ENCODE results near the gene SYTL3.

The SYTL3 gene

GRCh38 chr6:158730541-158730907 is 80.7 kb downstream of the SYTL3 start:
- DNase-seq: no peak

- DNase-seq: no peak
Observed at GRCh38 chr6:158735009-158735408, 85.2 kb downstream of the SYTL3 start.

- no peak for DNase-seq
Observed at GRCh38 chr6:158737082-158737709, 87.3 kb downstream of the SYTL3 start.

- peak; percentile 34 for DNase-seq
Observed at GRCh38 chr6:158737710-158738615, 88.1 kb downstream of the SYTL3 start.

DNA sequence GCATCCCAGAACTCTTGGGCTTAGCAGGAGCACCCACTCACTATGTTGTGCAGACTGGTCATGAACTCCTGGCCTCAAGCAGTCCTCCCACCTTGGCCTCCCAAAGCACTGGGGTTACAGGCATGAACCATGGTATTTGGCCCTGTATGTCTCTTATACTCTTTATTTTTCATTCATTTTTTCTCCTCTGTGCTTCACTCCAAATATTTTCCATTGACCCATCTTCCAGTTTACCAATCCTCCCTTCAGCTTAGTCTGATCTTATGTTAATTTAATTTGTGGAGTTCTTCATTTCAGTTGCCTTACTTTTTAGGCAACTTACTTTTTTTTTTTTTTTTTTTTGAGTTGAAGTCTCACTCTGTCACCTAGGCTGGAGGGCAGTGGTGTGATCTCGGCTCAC is 89.8 kb downstream of the SYTL3 start:
- DNase-seq: no peak

DNA sequence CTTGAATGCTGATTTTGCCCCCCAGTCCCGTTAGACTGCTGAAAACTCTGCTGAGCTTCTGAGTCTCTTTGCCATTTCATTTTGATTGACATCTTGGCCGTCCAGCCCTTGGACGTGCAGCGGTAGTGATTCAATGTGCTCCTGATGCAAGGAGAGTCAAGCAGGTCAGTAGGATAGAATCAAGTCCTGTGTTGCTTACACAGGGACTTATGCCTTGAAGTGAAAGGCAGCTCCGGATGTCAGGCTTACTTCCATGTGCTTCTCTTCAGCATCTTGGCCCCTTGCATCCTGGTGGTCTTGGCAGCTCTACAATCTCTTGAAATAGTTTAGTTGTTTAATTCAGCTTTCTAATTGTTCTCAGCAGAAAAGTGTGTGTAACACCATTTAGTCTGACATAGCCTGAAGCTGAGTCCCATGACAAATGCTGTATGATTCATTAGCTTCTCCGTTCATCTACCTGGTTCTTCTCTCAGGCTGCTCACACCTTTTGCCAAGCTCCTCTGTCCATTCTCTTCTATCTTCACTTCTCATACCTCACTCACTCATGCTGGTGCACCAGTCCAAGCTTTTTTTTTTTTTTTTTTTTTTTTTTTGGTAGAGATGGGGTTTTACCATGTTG is 93.3 kb downstream of the SYTL3 start:
- DNase-seq: no peak

DNA sequence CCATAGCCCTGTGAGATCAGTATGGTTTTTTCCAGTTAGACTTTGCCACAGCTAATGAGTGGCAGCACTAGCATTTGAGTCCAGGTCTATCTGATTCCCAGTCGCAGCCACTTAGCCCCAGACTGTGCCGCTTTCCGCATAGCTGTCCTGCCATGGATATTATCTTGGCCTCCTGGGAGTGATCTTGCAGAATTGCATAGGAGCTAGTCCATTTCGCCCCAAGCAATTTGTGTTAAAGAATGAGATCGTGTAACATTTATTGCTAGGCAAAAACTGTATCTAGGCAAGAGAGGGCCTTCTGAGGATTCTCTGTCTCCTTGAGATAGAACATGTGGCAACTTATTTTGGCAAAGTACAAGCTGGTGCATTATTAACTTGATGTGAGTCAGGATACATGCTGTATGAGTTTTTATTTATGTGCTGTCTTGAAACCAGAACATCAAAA is 95.2 kb downstream of the SYTL3 start:
- DNase-seq: no peak

DNA sequence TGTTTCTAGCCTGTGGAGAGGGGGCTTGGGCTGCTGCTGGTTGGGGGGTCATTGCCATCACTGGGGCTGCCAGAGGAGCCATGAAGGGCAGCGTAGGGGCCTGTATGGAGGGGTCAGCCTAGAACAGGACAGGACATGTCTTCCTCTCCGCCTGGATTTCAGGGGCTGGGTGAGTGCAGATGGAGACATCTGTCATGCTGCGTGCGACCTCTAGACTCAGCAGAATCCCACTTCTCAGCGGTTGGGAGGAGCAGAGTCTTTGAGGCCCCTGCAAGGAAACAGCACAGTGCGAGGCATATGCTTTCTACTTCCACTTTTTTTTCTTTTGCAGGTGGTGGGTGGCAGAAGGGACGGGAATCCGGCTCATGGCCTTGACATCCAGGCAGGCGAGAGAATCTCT is 101.4 kb downstream of the SYTL3 start:
- DNase-seq: no peak

DNA sequence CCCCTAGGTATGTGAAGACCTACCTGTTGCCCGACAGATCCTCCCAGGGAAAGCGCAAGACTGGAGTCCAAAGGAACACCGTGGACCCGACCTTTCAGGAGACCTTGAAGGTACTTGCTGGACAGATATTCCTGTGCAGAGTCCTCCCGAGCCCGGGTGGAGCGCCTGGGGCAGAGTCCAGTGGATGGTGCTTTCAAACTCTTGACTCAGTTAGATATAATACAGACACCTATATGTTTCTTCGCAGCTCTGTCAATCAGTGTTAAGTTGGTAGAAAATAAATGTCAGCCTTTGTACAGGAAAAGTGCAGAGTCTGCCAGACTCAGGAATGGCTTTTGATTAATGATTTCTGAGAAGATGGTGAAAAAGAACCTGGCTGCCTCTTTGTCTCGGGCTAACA is 102.1 kb downstream of the SYTL3 start:
- no peak for DNase-seq

GRCh38 chr6:158752613-158753012 is 102.8 kb downstream of the SYTL3 start:
- no peak for DNase-seq

DNA sequence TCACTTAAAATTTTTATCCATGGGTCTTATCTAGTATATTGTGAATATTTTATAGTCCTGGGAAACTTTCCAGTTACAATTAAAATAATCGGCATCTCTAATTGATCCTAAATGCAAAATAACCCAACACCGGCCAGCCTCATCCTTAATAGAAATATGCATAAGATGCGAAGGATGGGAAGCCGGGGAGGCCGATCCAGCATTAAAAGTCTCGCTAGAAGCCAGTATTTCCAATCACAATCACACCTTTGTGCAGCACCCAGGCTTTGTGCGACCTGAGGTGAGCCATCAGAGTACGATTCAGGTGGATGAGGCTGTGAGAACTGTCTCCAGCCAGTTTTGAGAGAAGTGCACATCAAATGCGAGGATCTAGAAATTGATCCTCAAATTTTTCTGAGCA is 104.0 kb downstream of the SYTL3 start:
- DNase-seq: no peak

DNA sequence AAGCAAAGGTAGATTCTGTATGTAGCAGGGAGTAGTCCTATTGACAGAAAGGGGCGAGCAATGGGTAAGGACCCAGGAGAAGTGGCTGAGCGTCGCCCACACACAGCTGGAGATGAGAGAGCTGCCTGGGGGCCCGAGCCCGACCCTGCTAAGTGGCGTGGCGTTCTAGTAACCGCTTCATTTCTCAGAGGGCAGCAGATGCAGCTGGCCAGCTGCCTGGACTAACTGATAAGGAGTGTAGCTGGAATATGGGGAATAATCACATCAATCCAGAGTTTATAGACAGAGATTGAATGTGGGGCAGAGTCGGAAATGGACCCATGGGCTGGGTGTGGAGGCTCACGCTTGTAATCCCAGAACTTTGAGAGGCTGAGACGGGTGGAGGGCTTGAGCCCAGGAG is 104.9 kb downstream of the SYTL3 start:
- no peak for DNase-seq

DNA sequence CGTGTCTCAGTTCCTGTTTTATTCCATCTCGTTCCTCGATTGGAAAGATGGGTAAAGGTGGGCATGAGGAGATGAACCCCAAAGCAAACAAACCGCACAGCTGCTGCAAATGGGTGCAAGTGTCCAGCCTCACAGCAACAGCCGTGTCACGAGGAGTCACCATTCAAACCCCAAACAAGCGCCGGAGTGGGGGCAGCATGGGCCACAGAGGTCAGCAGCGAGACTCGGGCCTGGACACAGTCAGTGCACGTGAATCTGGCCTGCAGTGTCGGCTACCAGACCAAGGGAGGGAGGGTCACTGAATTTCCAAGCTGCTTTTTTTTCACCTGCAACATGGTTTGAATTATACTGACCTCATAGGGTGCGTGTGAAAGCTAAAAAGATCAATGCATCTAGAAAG is 105.8 kb downstream of the SYTL3 start:
- no peak for DNase-seq

DNA sequence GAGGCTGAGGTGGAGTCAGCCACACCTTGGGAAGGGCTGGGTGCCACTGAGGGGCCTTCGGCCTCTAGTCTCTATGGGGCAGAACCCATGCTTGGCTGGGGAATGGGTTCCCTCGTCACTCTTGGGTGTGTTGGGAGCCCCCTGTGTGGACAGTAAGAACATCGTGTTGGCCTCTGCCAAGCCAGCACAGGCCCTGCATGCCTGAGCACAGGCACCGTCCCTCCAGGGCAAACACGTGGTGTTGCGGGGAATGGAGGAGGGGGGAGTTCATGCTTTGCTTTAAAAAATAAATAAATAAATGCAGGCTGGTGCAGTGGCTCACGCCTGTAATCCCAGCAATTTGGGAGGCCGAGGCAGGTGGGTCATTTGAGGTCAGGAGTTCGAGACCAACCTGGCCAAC is 106.3 kb downstream of the SYTL3 start:
- DNase-seq: no peak

DNA sequence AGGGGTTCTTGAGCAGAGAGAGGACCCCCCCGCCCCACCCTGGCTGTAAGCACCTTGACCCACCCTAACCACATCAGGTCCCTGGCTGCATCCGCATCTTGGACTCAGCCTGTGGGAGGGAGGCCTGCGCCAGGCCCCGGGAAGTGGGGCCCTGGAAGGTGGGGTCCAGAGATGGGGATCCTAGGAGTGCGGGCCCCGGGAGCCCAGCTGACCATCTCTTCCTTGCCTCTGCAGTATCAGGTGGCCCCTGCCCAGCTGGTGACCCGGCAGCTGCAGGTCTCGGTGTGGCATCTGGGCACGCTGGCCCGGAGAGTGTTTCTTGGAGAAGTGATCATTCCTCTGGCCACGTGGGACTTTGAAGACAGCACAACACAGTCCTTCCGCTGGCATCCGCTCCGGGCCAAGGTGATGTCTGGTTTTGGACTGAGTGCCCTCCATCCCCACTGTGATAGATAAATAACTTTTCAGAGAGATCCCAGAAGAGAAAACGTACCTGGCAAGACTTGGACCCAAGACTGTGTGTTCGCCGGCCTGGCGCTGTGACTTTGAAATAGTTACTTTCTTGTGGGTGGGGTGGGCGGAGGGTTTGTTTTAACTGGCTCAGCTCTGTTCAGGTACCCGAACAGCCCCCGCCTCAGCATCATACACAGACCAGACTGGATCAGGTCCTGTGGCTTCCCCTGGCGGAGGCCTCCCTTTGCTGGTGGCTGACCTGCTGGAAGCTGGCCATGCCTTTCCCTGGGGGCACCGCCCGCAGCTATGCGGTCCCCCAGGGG is 107.3 kb downstream of the SYTL3 start:
- no peak for DNase-seq

DNA sequence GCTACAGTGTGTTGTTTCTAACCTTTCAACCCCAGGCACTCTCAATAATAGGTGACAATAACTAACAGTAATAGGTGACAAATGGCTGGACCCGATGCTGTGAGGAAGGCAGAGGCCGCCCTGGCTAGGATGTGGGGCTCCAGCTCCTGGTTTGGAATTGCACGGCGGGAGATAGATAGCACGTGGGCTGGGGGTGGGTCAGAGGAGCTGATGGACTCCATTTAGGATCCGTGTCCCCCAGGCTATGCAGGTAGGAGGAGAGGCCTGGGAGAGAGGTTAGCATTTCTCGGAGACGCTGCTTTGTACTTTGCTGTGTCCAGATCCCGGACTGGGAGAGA is 107.9 kb downstream of the SYTL3 start:
- no peak for DNase-seq

DNA sequence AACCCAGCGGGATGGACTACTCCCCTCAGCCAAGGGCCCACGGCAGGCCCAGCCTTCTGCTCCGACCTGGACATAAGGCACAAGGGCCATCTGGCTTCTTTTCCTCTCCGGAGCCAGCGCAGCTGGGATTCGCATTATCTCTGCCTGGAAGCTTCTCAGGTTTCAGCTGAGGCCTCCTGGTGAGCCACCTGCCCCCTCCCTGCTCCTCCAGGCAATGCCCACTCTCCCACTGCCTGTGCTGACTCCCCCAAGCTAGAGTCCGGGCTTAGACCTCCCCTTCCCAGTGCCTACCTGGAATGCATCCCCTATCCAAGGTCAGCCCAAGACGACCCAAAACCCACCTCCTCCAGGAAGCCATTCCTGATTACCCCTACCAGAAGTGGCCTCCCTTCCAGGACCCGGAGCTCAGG is 108.6 kb downstream of the SYTL3 start:
- no peak for DNase-seq

- no peak for DNase-seq
Observed at GRCh38 chr6:158758941-158759479, 109.2 kb downstream of the SYTL3 start.

DNA sequence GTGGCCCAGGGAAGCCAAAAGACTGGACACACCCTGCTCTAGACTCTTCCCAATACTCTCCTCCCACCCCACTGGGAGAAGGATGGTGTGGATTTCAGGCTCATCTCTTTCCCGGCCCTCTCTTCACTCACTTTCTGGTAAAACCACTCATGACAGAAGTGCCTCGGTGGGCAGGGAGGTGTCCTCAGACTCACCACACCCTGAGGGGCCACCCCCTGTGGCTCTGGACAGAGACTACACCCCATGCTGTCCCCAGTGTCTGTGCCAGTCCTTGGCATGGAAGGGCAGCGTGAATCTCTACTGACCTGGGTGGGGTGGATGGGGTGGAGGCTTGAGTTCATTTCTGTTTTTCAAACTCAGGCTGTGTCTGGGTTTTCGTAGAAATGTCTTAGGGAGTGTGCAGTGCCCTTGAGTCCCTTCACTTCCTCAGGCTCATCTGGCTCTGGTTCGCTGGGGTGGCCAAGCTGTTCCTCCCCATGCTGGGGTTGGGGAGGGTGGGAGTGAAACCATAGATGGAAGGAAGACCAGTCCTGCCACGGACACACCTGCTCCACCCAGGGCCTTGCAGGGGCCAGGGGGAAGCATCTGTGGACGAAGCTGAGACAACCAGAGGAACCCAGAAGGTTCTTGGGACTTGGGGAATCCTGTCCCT is 110.2 kb downstream of the SYTL3 start:
- DNase-seq: no peak

- DNase-seq: no peak
Observed at GRCh38 chr6:158760618-158761250, 110.9 kb downstream of the SYTL3 start.

- DNase-seq: no peak
Observed at GRCh38 chr6:158761746-158762145, 111.9 kb downstream of the SYTL3 start.
